ENCODE results near the gene TCF25.
A peak's percentile ranks its signal among the peaks of the same experiment; 100 is the strongest.
"Not testable (repeated sequence)": the region's sequence is repeated elsewhere in the genome, so short reads cannot be mapped to it uniquely, and the experiment has no call there.

TCF25 gene

GRCh38 chr16:89906140-89907025 is 33.0 kb downstream of the TCF25 start:
- DNase-seq, result no peak

- no peak for DNase-seq
These were observed 33.8 kb downstream of the TCF25 start for GRCh38 chr16:89907055-89907814.

- DNase-seq, result no peak
These were observed 34.8 kb downstream of the TCF25 start for GRCh38 chr16:89908236-89908635.

GRCh38 chr16:89909777-89910716 is 36.7 kb downstream of the TCF25 start:
- DNase-seq, result peak; percentile 67

- no peak for DNase-seq
These were observed 37.4 kb downstream of the TCF25 start for GRCh38 chr16:89910717-89911354.

GRCh38 chr16:89911375-89911774 is 38.0 kb downstream of the TCF25 start:
- no peak for DNase-seq

GRCh38 chr16:89912143-89912542 is 38.8 kb downstream of the TCF25 start:
- no peak for DNase-seq

GRCh38 chr16:89912627-89913026 is 39.2 kb downstream of the TCF25 start:
- no peak for DNase-seq

- DNase-seq, result no peak
These were observed 40.3 kb downstream of the TCF25 start for GRCh38 chr16:89913408-89914387.

- DNase-seq, result not testable (repeated sequence)
These were observed 41.4 kb downstream of the TCF25 start for GRCh38 chr16:89914642-89915285.

GRCh38 chr16:89915303-89916232 is 42.2 kb downstream of the TCF25 start:
- DNase-seq, result no peak

GRCh38 chr16:89917773-89918452 is 44.5 kb downstream of the TCF25 start:
- DNase-seq, result peak; percentile 92

- DNase-seq, result peak; percentile 74
These were observed 45.3 kb downstream of the TCF25 start, which contains the start of gene MC1R for GRCh38 chr16:89918453-89919347. Gene MC1R (plus strand): TSS chr16:89918862. CDS start chr16:89919259, 397 bp downstream.

- no peak for DNase-seq
These were observed 46.4 kb downstream of the TCF25 start for GRCh38 chr16:89919535-89920406.

- DNase-seq, result no peak
These were observed 47.3 kb downstream of the TCF25 start for GRCh38 chr16:89920723-89921122.

GRCh38 chr16:89921131-89921701 is 47.8 kb downstream of the TCF25 start:
- no peak for DNase-seq
